ENCODE data around the gene C14orf132. TPM values are rescaled to one million over a fixed set of nuclear protein-coding genes. Genes with fewer than 3 reads are reported as not detected.

Gene C14orf132
- total and polyA plus RNA-seq, 10 of the 15 experiments (the other 5 are each of a cell fraction or from before 2014, with no cell fraction given): under 0.01 to 1.2 (median 0.03) TPM; not detected in 2

DNA sequence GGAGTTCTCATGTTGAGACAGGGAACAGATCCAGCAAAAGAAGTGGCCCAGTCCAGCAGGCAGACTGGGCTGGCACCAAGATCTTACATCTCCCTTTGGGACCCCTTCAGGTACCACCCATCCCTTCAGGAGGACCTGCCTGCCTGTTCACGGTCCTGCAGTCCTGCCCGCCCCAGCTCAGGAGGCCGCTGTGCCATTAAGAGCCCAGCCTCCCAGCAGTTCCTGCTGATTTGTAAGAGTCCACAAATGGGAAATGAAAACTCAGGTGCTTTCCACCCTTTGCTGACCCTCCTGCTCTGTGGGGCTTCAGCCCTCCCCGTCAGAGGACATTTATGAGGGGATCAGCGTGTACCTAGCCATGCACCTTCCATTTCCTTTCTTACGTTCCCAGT is 39.5 kb downstream of the C14orf132 start (continued):
- TF ChIP-seq, protein P1, sequence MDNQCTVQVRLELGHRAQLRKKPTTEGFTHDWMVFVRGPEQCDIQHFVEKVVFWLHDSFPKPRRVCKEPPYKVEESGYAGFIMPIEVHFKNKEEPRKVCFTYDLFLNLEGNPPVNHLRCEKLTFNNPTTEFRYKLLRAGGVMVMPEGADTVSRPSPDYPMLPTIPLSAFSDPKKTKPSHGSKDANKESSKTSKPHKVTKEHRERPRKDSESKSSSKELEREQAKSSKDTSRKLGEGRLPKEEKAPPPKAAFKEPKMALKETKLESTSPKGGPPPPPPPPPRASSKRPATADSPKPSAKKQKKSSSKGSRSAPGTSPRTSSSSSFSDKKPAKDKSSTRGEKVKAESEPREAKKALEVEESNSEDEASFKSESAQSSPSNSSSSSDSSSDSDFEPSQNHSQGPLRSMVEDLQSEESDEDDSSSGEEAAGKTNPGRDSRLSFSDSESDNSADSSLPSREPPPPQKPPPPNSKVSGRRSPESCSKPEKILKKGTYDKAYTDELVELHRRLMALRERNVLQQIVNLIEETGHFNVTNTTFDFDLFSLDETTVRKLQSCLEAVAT (IDR thresholded peaks at IDR 0.05): no peak
- TF ChIP-seq SP1 (IDR thresholded peaks at IDR 0.05; ENCODE audit: low read depth, low read length) (no peak), CBX3 (IDR thresholded peaks at IDR 0.05; ENCODE audit: borderline replicate concordance, low read depth) (no peak), CEBPB (IDR thresholded peaks at IDR 0.05; ENCODE audit: borderline replicate concordance in 1 of 2, low read depth in 2 of 2, low read length in 2 of 2) (no peak), ZNF207 (IDR thresholded peaks at IDR 0.05; ENCODE audit: borderline replicate concordance) (no peak), PML (IDR thresholded peaks at IDR 0.05; ENCODE audit: low read length) (no peak), BHLHE40 (IDR thresholded peaks at IDR 0.05; ENCODE audit: borderline replicate concordance in 1 of 2, low read depth in 2 of 2, low read length in 1 of 2) (no peak), BCL11A (IDR thresholded peaks at IDR 0.05; ENCODE audit: low read depth, low read length) (no peak), GATAD2B (conservative IDR thresholded peaks at IDR 0.05; ENCODE audit: low read depth) (0 out of 2 replicates have a peak, but pooled peaks have one; percentile 35), FOXM1 (IDR thresholded peaks at IDR 0.05; ENCODE audit: low read depth, low read length) (no peak), SREBF1 (IDR thresholded peaks at IDR 0.05; ENCODE audit: low read length) (no peak), PAX5 (IDR thresholded peaks at IDR 0.05; ENCODE audit: borderline replicate concordance, low read depth, low read length) (peak; percentile 22; the same call in 1 of the 2 replicates), SPI1 (IDR thresholded peaks at IDR 0.05; ENCODE audit: borderline replicate concordance, insufficient read depth, low read depth, low read length) (peak; percentile 80), SUPT20H (IDR thresholded peaks at IDR 0.05; ENCODE audit: borderline replicate concordance, control insufficient read depth, low read depth, low read length) (no peak), IKZF1 (conservative IDR thresholded peaks at IDR 0.05) (peak; percentile 58), POLR2AphosphoS5 (IDR thresholded peaks at IDR 0.05; ENCODE audit: low read length) (peak; percentile 12; the same call in 1 of the 2 replicates), JUND (IDR thresholded peaks at IDR 0.05; ENCODE audit: low read depth, low read length) (no peak), IRF4 (IDR thresholded peaks at IDR 0.05; ENCODE audit: low read depth, low read length) (no peak)
- TF ChIP-seq, protein P2, sequence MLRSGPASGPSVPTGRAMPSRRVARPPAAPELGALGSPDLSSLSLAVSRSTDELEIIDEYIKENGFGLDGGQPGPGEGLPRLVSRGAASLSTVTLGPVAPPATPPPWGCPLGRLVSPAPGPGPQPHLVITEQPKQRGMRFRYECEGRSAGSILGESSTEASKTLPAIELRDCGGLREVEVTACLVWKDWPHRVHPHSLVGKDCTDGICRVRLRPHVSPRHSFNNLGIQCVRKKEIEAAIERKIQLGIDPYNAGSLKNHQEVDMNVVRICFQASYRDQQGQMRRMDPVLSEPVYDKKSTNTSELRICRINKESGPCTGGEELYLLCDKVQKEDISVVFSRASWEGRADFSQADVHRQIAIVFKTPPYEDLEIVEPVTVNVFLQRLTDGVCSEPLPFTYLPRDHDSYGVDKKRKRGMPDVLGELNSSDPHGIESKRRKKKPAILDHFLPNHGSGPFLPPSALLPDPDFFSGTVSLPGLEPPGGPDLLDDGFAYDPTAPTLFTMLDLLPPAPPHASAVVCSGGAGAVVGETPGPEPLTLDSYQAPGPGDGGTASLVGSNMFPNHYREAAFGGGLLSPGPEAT (IDR thresholded peaks at IDR 0.05; ENCODE audit: low read depth): peak; percentile 41; the same call in 1 of the 2 replicates
- TF ChIP-seq, protein P3, sequence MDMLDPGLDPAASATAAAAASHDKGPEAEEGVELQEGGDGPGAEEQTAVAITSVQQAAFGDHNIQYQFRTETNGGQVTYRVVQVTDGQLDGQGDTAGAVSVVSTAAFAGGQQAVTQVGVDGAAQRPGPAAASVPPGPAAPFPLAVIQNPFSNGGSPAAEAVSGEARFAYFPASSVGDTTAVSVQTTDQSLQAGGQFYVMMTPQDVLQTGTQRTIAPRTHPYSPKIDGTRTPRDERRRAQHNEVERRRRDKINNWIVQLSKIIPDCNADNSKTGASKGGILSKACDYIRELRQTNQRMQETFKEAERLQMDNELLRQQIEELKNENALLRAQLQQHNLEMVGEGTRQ (IDR thresholded peaks at IDR 0.05; ENCODE audit: borderline replicate concordance, low read depth, low read length): no peak
- TF ChIP-seq, protein P4, sequence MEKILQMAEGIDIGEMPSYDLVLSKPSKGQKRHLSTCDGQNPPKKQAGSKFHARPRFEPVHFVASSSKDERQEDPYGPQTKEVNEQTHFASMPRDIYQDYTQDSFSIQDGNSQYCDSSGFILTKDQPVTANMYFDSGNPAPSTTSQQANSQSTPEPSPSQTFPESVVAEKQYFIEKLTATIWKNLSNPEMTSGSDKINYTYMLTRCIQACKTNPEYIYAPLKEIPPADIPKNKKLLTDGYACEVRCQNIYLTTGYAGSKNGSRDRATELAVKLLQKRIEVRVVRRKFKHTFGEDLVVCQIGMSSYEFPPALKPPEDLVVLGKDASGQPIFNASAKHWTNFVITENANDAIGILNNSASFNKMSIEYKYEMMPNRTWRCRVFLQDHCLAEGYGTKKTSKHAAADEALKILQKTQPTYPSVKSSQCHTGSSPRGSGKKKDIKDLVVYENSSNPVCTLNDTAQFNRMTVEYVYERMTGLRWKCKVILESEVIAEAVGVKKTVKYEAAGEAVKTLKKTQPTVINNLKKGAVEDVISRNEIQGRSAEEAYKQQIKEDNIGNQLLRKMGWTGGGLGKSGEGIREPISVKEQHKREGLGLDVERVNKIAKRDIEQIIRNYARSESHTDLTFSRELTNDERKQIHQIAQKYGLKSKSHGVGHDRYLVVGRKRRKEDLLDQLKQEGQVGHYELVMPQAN (conservative IDR thresholded peaks at IDR 0.05): no peak
